Mesendoderm (in vitro differentiated cells): Measurements from ENCODE around the gene TIMM13.
"Not testable (repeated sequence)": the region's sequence is repeated elsewhere in the genome, so short reads cannot be mapped to it uniquely, and the experiment has no call there.

ENCODE experiments used
- DNase-seq: peaks from one replicate; pipeline ENCODE4 v3.0.0; 2013
- H2AK5ac ChIP-seq: 2 replicates; pipeline ENCODE4 v1.6.1; 2013; ENCODE audit warnings: low read length, inconsistent platforms
- H2BK120ac ChIP-seq: 2 replicates; pipeline ENCODE4 v1.6.1; 2013; ENCODE audit warnings: low read depth, mild to moderate bottlenecking, low read length, moderate library complexity, mixed read lengths
- H2BK15ac ChIP-seq: replicated peaks from 2 replicates; pipeline ENCODE4 v1.6.1; 2013; ENCODE audit warnings: low read depth, mild to moderate bottlenecking, moderate library complexity
- H2BK5ac ChIP-seq: 2 replicates; pipeline ENCODE4 v1.6.1; 2013; ENCODE audit warnings: low read length, inconsistent platforms
- H3K18ac ChIP-seq: 2 replicates; pipeline ENCODE4 v1.6.1; 2013; ENCODE audit warnings: mild to moderate bottlenecking, low read length, mixed read lengths
- H3K23ac ChIP-seq: one replicate; pipeline ENCODE4 v1.6.1; 2013; ENCODE audit warnings: low read length
- H3K27ac ChIP-seq: 2 replicates; pipeline ENCODE4 v1.5.1; 2013; ENCODE audit warnings: low read depth, mild to moderate bottlenecking, inconsistent platforms, low read length, moderate library complexity
- H3K27me3 ChIP-seq: 2 replicates; pipeline ENCODE4 v1.6.1; 2013; ENCODE audit warnings: low read length, control low read depth, mild to moderate bottlenecking, inconsistent platforms; ENCODE audit not compliant: insufficient read depth, poor library complexity
- H3K36me3 ChIP-seq: 2 replicates; pipeline ENCODE4 v1.6.1; 2013; ENCODE audit warnings: low read length, inconsistent platforms; ENCODE audit not compliant: control insufficient read depth, insufficient read depth
- H3K4ac ChIP-seq: one replicate; pipeline ENCODE4 v1.6.1; 2013; ENCODE audit warnings: low read depth, mild to moderate bottlenecking, low read length, moderate library complexity
- H3K4me1 ChIP-seq: 2 replicates; pipeline ENCODE4 v1.6.1; 2013; ENCODE audit warnings: low read depth, low read length, inconsistent platforms; ENCODE audit not compliant: control insufficient read depth
- H3K4me2 ChIP-seq: 2 replicates; pipeline ENCODE4 v1.6.1; 2013; ENCODE audit warnings: low read length
- H3K4me3 ChIP-seq: 2 replicates; pipeline ENCODE4 v1.5.1; 2013; ENCODE audit warnings: mild to moderate bottlenecking, low read length
- H3K56ac ChIP-seq: one replicate; pipeline ENCODE4 v1.6.1; 2013; ENCODE audit warnings: low read length
- H3K79me1 ChIP-seq: 2 replicates; pipeline ENCODE4 v1.6.1; 2013; ENCODE audit warnings: low read length, inconsistent platforms
- H3K79me2 ChIP-seq: 2 replicates; pipeline ENCODE4 v1.6.1; 2013; ENCODE audit warnings: mild to moderate bottlenecking, low read length; ENCODE audit not compliant: control insufficient read depth, insufficient read depth
- H3K9ac ChIP-seq: 2 replicates; pipeline ENCODE4 v1.6.1; 2013; ENCODE audit warnings: low read length, inconsistent platforms
- H4K5ac ChIP-seq: one replicate; pipeline ENCODE4 v1.6.1; 2013; ENCODE audit warnings: low read length
- H4K8ac ChIP-seq: one replicate; pipeline ENCODE4 v1.6.1; 2013; ENCODE audit warnings: low read depth, mild to moderate bottlenecking, control low read depth, low read length, moderate library complexity
- WGBS: extraction: QIAGEN DNeasy Blood & Tissue Kit; methylation state at CpG from one replicate; pipeline ENCODE4 v1.1.7; 2013; ENCODE audit warnings: low lambda C conversion rate, missing lambda C conversion rate; ENCODE audit not compliant: insufficient coverage; ENCODE audit errors: extremely low coverage; 5-methylcytosine and 5-hydroxymethylcytosine counted together

TIMM13 gene

GRCh38 chr19:2399582-2399981, 27.8 kb downstream of the TIMM13 start:
- Histone ChIP-seq H3K9ac (no peak overlapping the region), H3K79me1 (no peaks in the 10 kb centered on the region), H2AK5ac (no peak overlapping the region), H3K4me2 (no peak overlapping the region), H3K56ac (no peak overlapping the region), H3K4ac (no peak overlapping the region), H2BK120ac (no peak overlapping the region), H3K27ac (no peak overlapping the region), H2BK5ac (no peak overlapping the region), H2BK15ac (no peak overlapping the region), H3K4me1 (no peaks in the 10 kb centered on the region), H3K23ac (no peak overlapping the region), H3K36me3 (no peaks in the 10 kb centered on the region), H3K4me3 (no peak overlapping the region), H3K79me2 (no peaks in the 10 kb centered on the region), H3K27me3 (no peaks in the 10 kb centered on the region), H3K18ac (no peak overlapping the region), H4K5ac (no peak overlapping the region), H4K8ac (no peak overlapping the region)
- no peak for DNase-seq
- no CpG with 5 or more reads among the region's 4 CpGs for whole genome bisulfite sequencing

GRCh38 chr19:2398735-2399305, 28.6 kb downstream of the TIMM13 start:
- Histone ChIP-seq H3K23ac (no peak overlapping the region), H3K18ac (no peak overlapping the region), H4K5ac (no peak overlapping the region), H3K79me1 (no peaks in the 10 kb centered on the region), H3K36me3 (no peaks in the 10 kb centered on the region), H3K27ac (no peak overlapping the region), H3K56ac (no peak overlapping the region), H3K9ac (no peak overlapping the region), H4K8ac (no peak overlapping the region), H2BK120ac (no peak overlapping the region), H3K4me2 (no peak overlapping the region), H2BK5ac (no peak overlapping the region), H3K4me3 (no peak overlapping the region), H2AK5ac (no peak overlapping the region), H3K4ac (no peak overlapping the region), H3K27me3 (no peaks in the 10 kb centered on the region), H2BK15ac (no peak overlapping the region), H3K4me1 (no peaks in the 10 kb centered on the region), H3K79me2 (no peaks in the 10 kb centered on the region)
- no CpG with 5 or more reads among the region's 14 CpGs for WGBS
- DNase-seq: no peak

- not testable (repeated sequence) for H3K79me1 ChIP-seq, H3K4me2 ChIP-seq, H3K9ac ChIP-seq, H2AK5ac ChIP-seq, H3K4ac ChIP-seq, H3K4me3 ChIP-seq, DNase-seq, H3K36me3 ChIP-seq, H2BK120ac ChIP-seq, H3K23ac ChIP-seq, H3K4me1 ChIP-seq, H3K27me3 ChIP-seq, H3K56ac ChIP-seq, H2BK5ac ChIP-seq, H3K27ac ChIP-seq, H2BK15ac ChIP-seq, H3K18ac ChIP-seq, H4K5ac ChIP-seq, H3K79me2 ChIP-seq, H4K8ac ChIP-seq
- no CpG with 5 or more reads among the region's 7 CpGs for WGBS
These were observed 30.2 kb downstream of the TIMM13 start for GRCh38 chr19:2397173-2397572.

GRCh38 chr19:2395293-2395829, 32.0 kb downstream of the TIMM13 start:
- not testable (repeated sequence) for H2BK120ac ChIP-seq, H2AK5ac ChIP-seq, H3K18ac ChIP-seq, H2BK15ac ChIP-seq, H3K79me1 ChIP-seq, H3K4me2 ChIP-seq, H3K27me3 ChIP-seq, H4K8ac ChIP-seq, H2BK5ac ChIP-seq, H3K27ac ChIP-seq, H3K4me3 ChIP-seq, H3K4me1 ChIP-seq, H4K5ac ChIP-seq, H3K9ac ChIP-seq, H3K23ac ChIP-seq, H3K56ac ChIP-seq, H3K36me3 ChIP-seq, H3K4ac ChIP-seq, DNase-seq, H3K79me2 ChIP-seq
- no CpG with 5 or more reads among the region's 18 CpGs for WGBS

GRCh38 chr19:2394442-2395292, 32.7 kb downstream of the TIMM13 start:
- no CpG with 5 or more reads among the region's 27 CpGs for WGBS
- Histone ChIP-seq H3K27me3 (no peaks in the 10 kb centered on the region), H3K23ac (no peak overlapping the region), H2BK5ac (no peak overlapping the region), H4K8ac (no peak overlapping the region), H3K79me1 (no peaks in the 10 kb centered on the region), H2BK120ac (no peak overlapping the region), H3K4me3 (no peak overlapping the region), H3K36me3 (no peaks in the 10 kb centered on the region), H3K4ac (no peak overlapping the region), H3K27ac (no peak overlapping the region), H2AK5ac (no peak overlapping the region), H3K56ac (no peak overlapping the region), H3K79me2 (no peaks in the 10 kb centered on the region), H3K4me2 (no peak overlapping the region), H3K9ac (no peak overlapping the region), H3K4me1 (no peaks in the 10 kb centered on the region), H2BK15ac (no peak overlapping the region), H3K18ac (no peak overlapping the region), H4K5ac (no peak overlapping the region)
- DNase-seq: no peak
